ENCODE measurements around the gene CAPNS1.
"Not testable (repeated sequence)": the region's sequence is repeated elsewhere in the genome, so short reads cannot be mapped to it uniquely, and the experiment has no call there.

CAPNS1 gene

GRCh38 chr19:36113894-36114720, 25.8 kb upstream of the CAPNS1 start:
- DNase-seq (ENCODE audit: low read depth in 3 of 3, low spot score in 1 of 3): no peak

GRCh38 chr19:36114721-36115452, 25.0 kb upstream of the CAPNS1 start, which contains the start of gene POLR2I:
Gene POLR2I, minus strand, starts transcription at chr19:36114875. Its CDS starts 19 bp downstream, at chr19:36114856.
- DNase-seq (ENCODE audit: low read depth in 3 of 3, low spot score in 1 of 3): peak; percentile 96 to 99 (median 98)

- peak; percentile 79 to 92 (median 81) for DNase-seq (ENCODE audit: low read depth in 3 of 3, low spot score in 1 of 3)
Measured at GRCh38 chr19:36115453-36116343, 24.2 kb upstream of the CAPNS1 start, which contains the start of gene TBCB. Gene TBCB, plus strand, starts transcription at chr19:36115468. Its CDS starts 93 bp downstream, at chr19:36115561.

- no peak for DNase-seq (ENCODE audit: low read depth in 3 of 3, low spot score in 1 of 3)
Measured at GRCh38 chr19:36116344-36116637, 23.6 kb upstream of the CAPNS1 start.

- no peak for DNase-seq (ENCODE audit: low read depth in 3 of 3, low spot score in 1 of 3)
Measured at GRCh38 chr19:36120092-36120983, 19.5 kb upstream of the CAPNS1 start.

- DNase-seq (ENCODE audit: low read depth in 3 of 3, low spot score in 1 of 3): no peak
Measured at GRCh38 chr19:36120984-36121358, 18.9 kb upstream of the CAPNS1 start.

GRCh38 chr19:36121486-36122124, 18.3 kb upstream of the CAPNS1 start:
- no peak for DNase-seq (ENCODE audit: low read depth in 3 of 3, low spot score in 1 of 3)

- DNase-seq (ENCODE audit: low read depth in 3 of 3, low spot score in 1 of 3): no peak
Measured at GRCh38 chr19:36125557-36125956, 14.3 kb upstream of the CAPNS1 start.

- no peak for DNase-seq (ENCODE audit: low read depth in 3 of 3, low spot score in 1 of 3)
Measured at GRCh38 chr19:36128392-36128736, 11.5 kb upstream of the CAPNS1 start.

- DNase-seq (ENCODE audit: low read depth in 3 of 3, low spot score in 1 of 3): not testable (repeated sequence)
Measured at GRCh38 chr19:36131221-36131620, 8.6 kb upstream of the CAPNS1 start.

- DNase-seq (ENCODE audit: low read depth in 3 of 3, low spot score in 1 of 3): not testable (repeated sequence)
Measured at GRCh38 chr19:36134867-36135266, 5.0 kb upstream of the CAPNS1 start.

- DNase-seq (ENCODE audit: low read depth in 3 of 3, low spot score in 1 of 3): no peak
Measured at GRCh38 chr19:36136964-36137686, 2.7 kb upstream of the CAPNS1 start.

GRCh38 chr19:36139120-36139472, 770 bp upstream of the CAPNS1 start:
- DNase-seq (ENCODE audit: low read depth in 3 of 3, low spot score in 1 of 3): no peak

GRCh38 chr19:36140304-36141038, 605 bp downstream of the CAPNS1 start:
- peak in 1 of 3 donors; percentile 32 for DNase-seq (ENCODE audit: low read depth in 3 of 3, low spot score in 1 of 3)

GRCh38 chr19:36141039-36141927, 1.4 kb downstream of the CAPNS1 start:
- peak; percentile 78 to 94 (median 84) for DNase-seq (ENCODE audit: low read depth in 3 of 3, low spot score in 1 of 3)

GRCh38 chr19:36142046-36142445, 2.2 kb downstream of the CAPNS1 start:
- DNase-seq (ENCODE audit: low read depth in 3 of 3, low spot score in 1 of 3): no peak

GRCh38 chr19:36142496-36142895, 2.6 kb downstream of the CAPNS1 start:
- no peak for DNase-seq (ENCODE audit: low read depth in 3 of 3, low spot score in 1 of 3)

- DNase-seq (ENCODE audit: low read depth in 3 of 3, low spot score in 1 of 3): no peak
Measured at GRCh38 chr19:36144624-36145023, 4.8 kb downstream of the CAPNS1 start.

All from stimulated activated CD4-positive, alpha-beta T cell treated with anti-CD3 and anti-CD28 coated beads, TNF-alpha, amount 100 ng/mL, for 1 hour (primary cell).